D721Med (cell line): Measurements from ENCODE around the gene FBN1.

Source experiments
- DNase-seq: peaks from one replicate; pipeline ENCODE4 v3.0.0; 2011; ENCODE audit warnings: low spot score; ENCODE audit not compliant: insufficient read length
- FAIRE-seq: peaks from 2 replicates; lab custom pipeline; 2011; peaks lifted over from hg19 to GRCh38; lab: Jason Lieb, UNC
- CTCF ChIP-seq: IDR thresholded peaks from 2 replicates; pipeline ENCODE4 v1.5.1; 2012; ENCODE audit warnings: mild to moderate bottlenecking, control low read depth; ENCODE audit not compliant: insufficient read depth; ENCODE audit errors: missing control alignments

Gene FBN1

DNA sequence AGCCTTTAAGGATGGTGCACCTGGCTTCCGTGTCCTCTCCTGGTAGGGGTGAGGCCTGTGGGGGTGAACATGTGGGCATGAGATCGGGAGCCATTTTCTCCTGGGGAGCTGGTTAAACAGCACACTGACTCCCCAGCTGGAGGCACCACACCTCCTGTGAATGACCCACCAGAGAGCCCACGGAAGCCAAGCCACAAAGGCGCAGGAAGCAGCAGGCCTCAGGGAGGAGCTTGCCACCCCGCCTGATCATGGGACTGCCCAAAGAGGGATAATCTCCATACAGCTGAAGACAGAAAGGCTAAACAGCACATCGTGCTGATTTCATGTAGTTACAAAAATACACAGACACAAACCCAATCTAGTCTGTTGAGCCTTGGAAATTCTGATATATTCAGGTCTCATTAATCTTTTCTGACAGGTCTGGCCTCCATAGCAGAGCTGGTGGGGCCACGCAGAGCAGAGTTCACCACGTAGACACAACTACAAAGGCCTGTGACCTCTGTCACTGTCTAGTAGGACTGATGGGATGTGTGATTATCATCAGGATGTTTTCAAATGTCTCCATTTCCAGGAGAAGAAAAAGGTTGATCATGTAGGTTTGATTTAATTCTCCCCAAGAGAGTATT is 239.1 kb downstream of the FBN1 start:
- no peak for TF ChIP-seq CTCF
- FAIRE-seq, result no peak

GRCh38 chr15:48402427-48403177 is 242.9 kb downstream of the FBN1 start:
- no peak for TF ChIP-seq CTCF
- DNase-seq, result no peak
- no peak for FAIRE-seq

More for the DNA sequence above, 239.1 kb downstream of the FBN1 start:
- no peak for DNase-seq

DNA sequence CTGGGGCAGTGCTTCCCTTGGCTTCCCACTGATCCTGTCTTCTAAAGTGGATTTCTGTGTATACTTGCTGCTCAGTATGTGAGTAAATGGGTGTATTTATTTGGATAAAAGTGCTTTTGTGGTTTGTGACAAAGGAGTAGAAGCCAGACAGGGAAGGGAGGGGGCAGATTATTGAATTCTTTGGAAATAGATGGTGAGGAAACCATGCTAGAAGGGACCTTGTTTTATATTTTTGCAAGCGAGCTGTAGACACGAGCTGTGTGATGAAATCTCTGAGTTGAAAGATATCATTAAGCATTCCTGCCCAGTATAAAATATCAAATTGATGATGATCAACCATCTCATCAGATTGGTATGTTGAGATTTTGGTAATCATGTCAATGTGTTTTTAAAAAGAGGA is 245.4 kb downstream of the FBN1 start:
- TF ChIP-seq CTCF, result no peak
- FAIRE-seq (no peak), DNase-seq (no peak)

GRCh38 chr15:48397841-48398240 is 247.7 kb downstream of the FBN1 start:
- FAIRE-seq, result no peak
- TF ChIP-seq CTCF, result no peak
- DNase-seq, result no peak

- DNase-seq, result no peak
- TF ChIP-seq CTCF, result no peak
- no peak for FAIRE-seq
Observed at GRCh38 chr15:48396020-48396419, 249.5 kb downstream of the FBN1 start.

- FAIRE-seq, result no peak
- no peak for DNase-seq
- no peak for TF ChIP-seq CTCF
Observed at GRCh38 chr15:48395521-48396011, 249.9 kb downstream of the FBN1 start.

DNA sequence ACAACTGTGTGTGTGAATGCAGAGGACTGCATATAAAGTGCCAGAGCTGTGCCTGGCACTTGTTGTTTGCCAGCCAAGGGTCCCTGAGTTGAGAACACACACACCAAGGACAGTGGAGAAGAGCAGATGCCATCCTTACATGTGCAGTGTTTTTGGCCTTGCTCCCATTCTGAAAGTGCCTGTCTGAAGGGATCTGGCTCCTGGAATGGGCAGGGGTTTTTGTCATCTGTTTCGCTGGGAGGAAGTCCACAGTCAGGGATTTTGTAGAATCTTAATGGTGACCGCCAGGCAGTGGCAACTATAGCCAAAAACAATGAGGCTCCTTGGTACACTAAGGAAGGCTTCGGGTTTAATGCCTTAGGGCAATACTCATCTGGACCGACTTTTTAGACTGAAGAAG is 250.5 kb downstream of the FBN1 start:
- TF ChIP-seq CTCF, result no peak
- FAIRE-seq (no peak), DNase-seq (no peak)
